HuH-7.5 (cell line): ENCODE results near the gene UVSSA.
"Not testable (repeated sequence)": the region's sequence is repeated elsewhere in the genome, so short reads cannot be mapped to it uniquely, and the experiment has no call there.

ENCODE experiments used
- DNase-seq: peaks from one replicate; pipeline ENCODE4 v3.0.0; 2011; ENCODE audit warnings: low spot score

UVSSA gene

GRCh38 chr4:1364217-1364616, 17.2 kb downstream of the UVSSA start:
- no peak for DNase-seq

GRCh38 chr4:1364748-1365147, 17.7 kb downstream of the UVSSA start:
- no peak for DNase-seq

DNA sequence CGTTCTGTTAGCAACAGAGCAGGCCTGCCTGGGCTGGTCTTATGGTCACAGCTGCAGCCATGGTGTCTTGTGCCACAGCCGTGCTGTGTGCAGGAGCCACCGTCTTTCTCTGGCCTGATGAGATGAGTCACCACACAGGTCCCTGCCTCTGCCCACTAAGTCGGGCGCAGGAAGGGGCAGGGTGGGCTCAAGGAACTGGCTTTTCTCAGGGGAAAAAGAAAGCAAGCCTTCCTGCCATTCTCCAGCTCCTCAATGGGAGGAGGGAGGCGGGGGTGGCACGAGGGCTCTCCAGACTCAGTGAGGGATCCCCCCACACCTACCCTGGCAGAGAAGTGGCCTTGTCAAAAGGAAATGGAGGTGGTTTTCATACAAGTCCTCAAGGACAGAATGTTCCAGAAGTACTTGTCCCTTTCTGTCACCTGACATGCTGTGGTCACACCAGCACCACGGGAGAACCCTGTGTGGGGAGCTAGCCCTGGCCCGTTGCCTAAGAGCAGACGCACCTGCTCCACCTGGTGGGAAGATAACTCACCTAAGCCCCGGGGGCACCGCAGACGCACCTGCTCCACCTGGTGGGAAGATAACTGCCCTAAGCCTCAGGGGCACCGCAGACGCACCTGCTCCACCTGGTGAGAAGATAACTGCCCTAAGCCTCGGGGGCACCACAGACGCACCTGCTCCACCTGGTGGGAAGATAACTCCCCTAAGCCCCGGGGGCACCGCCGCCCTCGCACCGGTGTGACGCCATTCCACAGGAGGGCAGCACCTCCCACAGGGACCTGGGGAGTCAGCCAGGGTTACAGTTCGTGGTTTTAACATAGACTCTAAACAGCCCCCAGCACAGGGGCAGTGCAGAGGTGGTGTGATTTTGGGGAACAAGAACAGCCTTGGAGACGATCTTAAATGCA, 18.5 kb downstream of the UVSSA start:
- DNase-seq, result peak; percentile 55

DNA sequence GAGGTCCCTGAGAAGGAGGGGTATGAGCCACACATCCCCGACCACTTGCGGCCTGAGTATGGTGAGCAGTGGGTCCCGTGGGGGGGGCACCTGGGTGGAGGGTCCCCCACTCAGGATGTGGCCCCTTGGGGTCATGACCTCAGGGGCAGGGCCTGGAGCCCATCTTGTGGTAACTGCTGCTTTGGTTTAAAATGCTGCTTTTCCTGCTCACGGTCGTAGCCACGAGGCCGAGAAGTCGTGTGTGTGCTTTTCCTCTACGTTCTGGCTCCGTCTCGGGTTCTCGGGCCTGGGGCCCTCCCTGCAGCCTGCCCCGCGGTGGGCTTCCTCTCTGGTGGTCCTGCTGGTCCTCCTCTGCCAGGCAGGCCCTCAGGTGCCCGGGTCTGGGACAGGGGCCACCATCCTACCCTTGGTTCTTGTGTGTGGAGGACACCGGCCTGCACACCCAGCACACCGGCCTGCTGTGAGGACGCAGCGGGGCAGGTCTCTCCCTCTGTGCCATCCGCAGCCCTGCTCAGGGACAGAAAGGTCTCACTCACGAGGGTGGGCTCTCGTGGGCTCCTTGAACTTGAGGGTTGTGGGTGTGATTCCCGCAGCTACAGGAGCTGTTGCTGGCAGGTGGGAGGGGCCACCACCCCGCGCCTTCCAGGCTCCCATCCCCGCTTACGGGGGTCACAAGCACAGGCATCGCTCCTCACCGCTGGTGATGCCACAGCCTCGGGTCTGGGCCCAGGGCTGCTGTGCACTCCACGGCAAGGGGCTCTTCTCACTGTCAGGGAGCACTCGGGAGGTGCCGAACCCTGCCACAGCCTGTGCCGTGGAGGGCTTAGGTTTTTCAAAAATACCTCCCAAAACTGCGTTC, 19.6 kb downstream of the UVSSA start:
- DNase-seq, result no peak

GRCh38 chr4:1367230-1367935, 20.4 kb downstream of the UVSSA start:
- DNase-seq, result no peak

DNA sequence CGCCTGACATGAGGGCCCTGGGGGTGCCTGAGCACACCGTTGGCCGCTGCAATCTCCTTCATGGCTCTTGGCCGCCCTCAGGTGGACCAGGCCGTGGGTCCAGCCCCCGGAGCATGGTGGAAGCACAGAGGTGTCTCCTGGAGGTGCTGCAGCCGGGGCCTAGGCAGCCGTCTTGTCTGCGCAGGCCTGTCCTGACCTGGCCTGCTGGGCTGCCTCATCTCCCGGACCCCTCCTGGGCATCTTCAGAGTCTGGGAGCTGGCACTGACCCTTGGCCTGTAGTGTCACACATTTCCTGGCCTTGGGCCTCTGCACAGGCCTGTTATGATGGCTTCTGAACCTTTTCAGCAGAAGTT, 20.9 kb downstream of the UVSSA start:
- DNase-seq, result no peak

DNA sequence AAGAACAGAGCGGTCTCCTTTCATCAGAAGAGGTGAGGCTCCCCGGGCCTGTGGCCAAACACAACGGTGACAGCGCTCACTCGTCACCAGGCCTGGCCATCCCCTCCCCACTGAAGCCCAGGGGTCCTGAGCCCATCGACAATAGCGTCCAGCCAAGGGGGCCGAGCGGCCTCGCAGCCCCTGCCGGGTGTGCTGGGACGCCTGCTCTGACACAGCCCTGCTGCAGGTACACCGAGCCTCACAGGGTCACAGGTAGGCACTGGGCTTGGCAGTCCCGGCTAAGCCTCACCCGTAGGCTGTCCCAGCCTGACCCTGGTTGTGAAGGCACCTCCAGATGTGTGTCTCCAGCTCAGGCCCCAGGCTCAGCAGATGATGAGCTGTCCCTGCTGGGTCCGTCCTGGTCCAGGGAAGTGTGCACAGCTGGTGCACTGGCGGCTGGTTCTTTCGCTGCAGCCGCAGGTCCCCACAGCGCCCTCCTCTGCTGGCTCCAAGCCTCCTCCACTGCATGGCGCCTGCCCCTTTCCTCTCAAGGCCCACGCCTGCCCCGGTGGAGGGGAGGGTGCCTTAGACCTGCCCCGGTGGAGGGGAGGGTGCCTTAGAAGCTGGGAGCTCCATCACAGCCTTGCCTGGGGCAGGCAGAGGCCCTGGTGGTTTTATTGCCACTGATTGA, 21.5 kb downstream of the UVSSA start:
- DNase-seq, result no peak

DNA sequence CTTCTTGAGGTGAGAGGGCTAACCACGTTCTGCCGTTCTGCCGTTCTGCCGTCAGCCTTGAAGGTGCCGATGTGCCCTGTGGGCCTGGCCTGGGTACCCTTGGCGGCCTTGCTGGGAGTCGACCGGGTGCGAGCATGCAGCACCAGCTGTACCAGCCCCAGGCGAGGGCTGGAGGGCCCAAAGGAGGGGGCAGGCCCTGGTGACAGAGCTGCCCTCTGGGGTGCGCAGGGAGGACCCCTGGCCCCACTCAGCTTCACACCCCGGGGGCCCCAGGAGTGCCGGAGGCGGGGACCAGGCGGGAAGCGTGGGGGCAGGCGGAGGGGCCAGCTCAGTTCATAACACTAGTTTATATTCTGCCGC, 22.1 kb downstream of the UVSSA start:
- DNase-seq, result no peak

DNA sequence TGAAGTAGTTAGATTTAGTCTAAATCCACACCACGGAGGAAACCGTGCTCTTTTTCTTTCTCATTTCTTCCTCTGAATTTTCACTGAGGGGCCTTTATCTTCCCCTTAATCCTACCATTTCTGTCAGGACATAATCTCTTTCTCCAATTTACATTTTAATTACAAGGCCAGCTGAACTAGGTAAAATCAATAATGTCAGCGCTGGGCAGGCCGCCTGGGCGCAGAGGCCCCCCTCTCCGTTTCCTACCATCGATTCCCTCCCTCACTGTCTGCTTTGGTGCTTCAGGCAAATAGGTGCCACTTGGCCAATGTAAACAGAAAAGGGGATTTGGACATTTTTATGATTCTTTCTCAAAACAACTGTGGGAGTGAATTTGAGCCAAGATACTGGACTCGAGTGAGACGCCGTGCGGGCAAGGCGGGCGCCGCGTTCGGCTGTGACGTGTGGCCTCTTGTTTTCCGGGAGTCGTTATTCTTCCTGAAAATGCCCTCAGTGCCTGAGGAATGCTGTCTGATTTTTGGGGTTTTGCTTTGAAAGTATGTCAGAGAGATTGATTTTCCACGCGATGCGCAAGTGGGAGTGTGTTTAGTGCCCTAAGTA, 22.6 kb downstream of the UVSSA start:
- no peak for DNase-seq

- no peak for DNase-seq
Measured at GRCh38 chr4:1370321-1371124, 23.5 kb downstream of the UVSSA start.

DNA sequence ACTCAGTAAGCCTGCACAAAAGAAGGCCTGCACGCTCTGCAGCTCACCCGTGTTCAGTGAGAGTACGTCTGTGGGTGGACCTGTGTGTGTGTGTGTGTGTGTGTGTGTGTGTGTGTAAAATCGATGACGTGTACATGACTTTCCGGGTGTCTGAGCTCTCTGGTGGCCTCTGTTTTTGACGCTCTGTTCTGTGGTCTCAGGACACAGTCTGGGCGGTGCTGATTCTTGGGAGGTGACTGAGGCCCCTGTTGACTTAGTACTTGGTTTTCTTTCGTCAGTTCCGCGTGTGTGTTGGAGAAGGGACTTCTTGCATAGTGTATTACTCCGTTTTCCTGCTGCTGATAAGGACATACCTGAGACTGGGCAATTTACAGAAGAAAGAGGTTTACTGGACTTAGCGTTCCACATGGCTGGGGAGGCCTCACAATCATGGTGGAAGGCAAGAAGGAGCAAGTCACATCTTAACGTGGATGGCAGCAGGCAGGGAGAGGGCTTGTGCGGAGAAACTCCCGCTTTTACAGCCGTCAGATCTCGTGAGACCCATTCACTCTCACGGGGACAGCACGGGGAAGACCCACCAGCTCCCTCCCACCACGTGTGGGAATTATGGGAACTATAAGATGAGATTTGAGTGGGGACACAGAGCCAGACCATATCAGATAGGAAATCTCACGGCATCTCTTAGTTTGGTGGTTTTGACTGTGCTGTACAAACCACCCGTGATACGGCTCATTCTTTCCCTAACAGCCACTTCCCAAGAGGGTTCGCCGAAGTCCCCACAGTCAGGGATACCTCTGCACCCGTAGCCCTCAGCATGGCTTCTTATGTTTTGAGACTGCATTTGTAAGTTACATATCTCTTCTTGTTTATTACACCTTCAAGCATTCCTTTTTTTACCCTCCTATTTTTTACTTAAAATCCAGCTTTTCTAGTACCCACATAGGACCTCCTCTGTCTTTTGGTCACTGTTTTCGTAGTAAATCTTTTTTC, 24.5 kb downstream of the UVSSA start:
- DNase-seq, result no peak

DNA sequence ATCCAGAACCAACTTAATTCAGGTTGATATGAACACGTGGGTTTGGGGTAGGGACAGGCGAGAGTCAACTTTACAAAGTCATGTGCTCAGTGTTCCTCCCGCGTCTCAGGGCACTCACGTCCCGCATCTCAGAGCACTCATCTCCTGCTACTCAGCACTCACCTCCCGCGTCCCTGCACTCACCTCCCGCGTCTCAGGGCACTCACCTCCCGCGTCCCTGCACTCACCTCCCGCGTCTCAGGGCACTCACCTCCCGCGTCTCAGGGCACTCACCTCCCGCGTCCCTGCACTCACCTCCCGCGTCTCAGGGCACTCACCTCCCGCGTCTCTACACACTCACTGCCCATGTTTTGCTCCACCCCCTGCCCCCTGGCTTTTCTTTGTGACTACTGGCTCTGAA, 25.6 kb downstream of the UVSSA start:
- DNase-seq, result not testable (repeated sequence)

DNA sequence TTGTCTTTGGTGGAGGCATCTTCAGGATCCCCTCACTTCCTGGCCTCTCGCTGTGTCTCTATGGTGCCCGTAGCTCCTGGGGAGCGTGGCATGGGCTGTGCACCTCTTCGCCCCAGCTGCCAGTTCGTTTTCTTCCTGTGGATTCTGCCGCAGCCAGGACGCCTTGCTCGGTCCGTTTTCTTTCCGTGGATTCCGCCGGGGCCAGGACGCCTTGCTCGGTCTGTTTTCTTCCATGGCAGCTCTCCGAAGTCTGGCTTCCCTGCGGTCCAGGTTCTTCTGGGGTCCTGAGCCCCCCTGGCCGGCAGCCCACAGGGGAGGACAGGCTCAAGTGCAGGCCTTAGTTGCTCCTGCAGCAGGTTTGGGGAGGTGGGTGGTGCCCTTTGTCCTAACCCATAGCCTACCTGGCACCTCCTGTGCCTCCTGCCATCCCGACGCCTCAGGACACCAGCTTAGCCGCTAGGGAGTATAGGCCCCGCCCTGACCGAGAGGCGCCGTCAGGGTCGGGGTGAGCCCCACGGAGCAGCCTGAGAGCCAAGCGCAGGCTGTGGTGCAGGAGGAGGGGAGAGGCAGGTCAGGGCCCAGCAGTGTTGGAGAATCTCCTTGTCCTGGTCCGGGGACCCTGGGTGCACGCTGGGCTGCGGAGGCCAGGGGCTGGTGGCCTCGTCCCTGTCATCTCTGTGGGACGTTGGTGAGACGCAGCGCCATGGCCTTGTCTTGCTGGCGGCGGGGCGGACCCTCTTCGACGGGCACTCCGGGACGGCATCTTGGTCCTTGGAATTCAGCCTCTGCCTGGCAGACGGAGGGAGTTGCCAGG, 27.1 kb downstream of the UVSSA start:
- no peak for DNase-seq

GRCh38 chr4:1374706-1375045, 27.7 kb downstream of the UVSSA start:
- no peak for DNase-seq

DNA sequence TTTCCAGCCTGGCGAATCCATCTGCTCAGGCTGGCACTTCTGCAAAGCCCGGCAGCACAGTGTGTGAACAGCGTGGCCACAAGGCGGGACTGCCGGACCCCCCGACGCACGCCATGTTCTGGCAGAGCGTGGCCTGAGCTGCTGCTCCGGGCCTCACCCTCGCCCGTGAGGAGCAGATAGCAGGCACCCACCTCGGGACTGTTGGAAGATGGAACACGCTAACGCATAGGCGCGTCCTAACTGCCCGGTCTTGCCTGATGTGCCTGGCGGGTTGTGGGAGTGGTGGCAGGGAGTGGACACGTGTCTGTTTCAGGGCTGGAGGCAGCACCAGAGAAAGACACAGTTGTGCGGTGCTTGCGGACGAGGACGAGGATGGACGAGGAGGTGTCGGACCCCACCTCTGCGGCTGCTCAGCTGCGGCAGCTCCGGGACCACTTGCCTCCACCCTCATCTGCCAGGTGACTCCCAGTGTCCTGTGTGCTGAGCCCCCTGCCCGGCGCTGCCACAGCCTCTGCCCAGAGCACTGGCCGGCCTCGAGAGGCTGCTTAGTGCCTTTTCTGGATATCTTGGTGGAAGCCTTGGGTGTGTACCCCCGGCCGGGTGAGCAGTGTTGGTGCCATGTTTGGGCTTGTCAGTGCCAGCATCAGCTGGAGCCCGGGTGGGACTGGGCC, 28.2 kb downstream of the UVSSA start:
- no peak for DNase-seq

DNA sequence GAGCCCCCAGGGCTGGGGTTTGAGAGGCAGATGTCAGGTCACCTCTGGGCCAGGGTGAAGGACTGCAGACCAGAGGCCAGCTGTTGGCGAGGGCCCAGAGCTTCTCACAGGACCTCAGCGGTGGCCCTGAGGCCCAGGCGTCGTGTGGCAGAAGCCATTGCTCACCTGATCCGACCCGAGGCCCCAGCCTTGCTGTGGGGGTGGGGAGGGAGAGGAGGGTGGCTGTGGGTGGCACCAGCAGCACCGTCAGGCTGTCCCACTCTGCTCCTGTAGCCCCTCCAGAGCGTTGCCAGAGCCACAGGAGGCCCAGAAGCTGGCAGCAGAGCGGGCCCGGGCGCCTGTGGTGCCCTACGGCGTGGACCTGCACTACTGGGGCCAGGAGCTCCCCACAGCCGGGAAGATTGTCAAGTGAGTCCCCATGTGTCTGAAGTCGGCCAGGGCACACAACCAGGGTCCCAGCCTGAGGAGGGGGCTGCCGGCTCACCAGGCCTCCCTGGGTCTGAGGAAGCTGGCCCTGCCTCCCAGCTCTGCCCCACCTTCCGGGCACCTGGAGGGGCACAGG, 28.8 kb downstream of the UVSSA start:
- no peak for DNase-seq

- DNase-seq, result no peak
Measured at GRCh38 chr4:1376391-1376840, 29.4 kb downstream of the UVSSA start.
